Skin of body (tissue), 2 donors: ENCODE results near the gene MCEE. TPM values are rescaled to one million over a fixed set of nuclear protein-coding genes. Genes with fewer than 3 reads are reported as not detected.
A peak's percentile ranks its signal among the peaks of the same experiment; 100 is the strongest.
"Not testable (repeated sequence)": the region's sequence is repeated elsewhere in the genome, so short reads cannot be mapped to it uniquely, and the experiment has no call there.

ENCODE experiments used
- DNase-seq: peaks from one replicate; lab custom pipeline; 2025; lab: John Stamatoyannopoulos, UW
- total RNA-seq: library from RNA; depleted of rRNA; stranded (reverse); fragments of >200 nt; gene quantifications from one replicate; pipeline ENCODE4 v1.2.3, GENCODE V29; 2014

Gene MCEE
- total RNA-seq, 1 donor from 2014 or later, result 33.5 TPM

DNA sequence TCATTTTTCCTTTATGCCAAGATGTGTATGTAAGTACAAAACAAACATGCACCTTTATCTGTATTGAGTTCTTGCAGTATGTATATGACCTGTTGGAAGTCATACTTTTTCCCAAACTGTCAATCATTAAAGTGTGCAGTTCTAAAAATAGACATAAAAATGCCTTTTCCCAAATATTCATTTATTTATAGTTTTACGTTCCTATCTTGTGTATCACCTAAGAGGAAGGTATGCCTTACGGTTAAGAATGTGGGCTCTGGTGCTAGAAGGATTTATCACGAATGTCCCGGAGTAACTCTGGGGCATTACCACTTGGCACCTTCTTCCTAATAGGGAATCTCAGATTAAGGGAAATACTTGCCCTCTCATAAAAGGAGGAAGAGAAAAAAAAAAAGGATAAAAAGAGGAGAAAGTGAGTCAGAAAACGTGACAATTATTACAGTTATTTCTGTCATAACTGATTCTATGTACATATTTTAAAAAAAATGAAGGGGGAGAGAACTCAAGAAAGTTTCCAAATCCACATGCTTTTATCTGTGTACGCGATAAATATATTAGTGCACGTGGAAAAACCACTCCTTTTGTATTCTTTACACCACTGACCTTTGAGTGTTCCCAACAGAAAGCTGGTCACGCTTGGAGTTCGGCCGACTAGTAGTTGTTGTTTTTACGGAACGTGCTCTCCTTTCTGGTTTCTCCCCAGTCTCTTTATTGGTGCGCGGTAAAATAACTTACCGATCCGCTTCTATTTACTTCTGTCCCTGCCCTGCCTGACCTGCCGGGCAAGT lies 721 bp downstream of the MCEE start:
- peak; percentile 53 for DNase-seq

DNA sequence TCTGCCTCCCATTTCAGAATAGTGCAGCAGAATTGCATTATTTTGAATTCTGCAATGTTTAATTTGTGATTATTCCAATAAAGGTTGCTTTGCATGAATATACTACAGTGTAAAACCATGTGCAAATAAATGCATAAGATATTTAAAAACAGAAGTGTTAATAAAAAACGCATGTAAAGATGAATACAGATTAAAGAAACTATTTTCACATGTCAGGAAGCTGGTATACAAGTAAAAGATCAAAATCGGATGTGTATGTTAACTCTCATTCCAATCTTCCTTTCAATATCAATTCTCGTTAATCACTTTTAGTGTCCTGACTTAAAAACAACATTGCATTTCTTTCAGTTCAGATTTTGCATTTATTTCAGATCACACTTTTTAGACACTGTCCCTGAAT lies 3.1 kb downstream of the MCEE start:
- no peak for DNase-seq

- DNase-seq, result no peak
These were observed 4.3 kb downstream of the MCEE start for GRCh38 chr2:71125506-71126294.

DNA sequence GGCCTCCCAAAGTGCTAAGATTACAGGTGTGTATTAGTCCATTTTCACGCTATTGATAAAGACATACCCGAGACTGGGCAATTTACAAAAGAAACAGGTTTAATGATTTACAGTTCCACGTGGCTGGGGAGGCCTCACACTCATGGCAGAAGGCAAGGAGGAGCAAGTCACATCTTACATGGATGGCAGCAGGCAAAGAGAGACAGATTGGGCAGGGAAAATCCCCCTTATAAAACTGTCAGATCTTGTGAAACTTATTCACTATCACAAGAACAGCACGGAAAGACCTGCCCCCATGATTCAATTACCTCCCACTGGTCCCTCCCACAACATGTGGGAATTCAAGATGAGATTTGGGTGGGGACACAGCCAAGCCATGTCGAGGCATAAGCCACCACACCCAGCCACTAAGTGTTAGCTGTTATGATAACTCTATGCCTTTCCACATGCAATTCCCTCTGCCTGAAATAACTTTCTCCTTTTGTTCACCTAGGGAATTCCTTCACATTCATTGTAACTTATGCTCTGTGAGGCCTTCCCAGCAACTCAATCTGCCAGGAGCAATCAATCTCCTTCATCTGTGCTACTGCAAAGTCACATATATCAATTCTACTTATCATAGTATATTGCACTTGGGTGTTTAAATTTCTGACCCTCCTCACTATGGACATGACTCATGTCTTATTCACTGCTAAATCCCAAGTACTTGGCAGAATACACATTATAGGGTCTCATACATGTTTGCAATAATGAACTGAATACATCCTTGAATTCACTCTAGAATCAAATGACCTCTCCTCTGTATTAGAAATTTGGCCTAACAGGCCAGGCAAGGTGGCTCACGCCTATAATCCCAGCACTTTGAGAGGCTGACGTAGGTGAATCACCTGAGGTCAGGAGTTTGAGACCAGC lies 7.4 kb downstream of the MCEE start:
- no peak for DNase-seq

GRCh38 chr2:71121479-71121878 lies 8.6 kb downstream of the MCEE start:
- DNase-seq, result no peak

GRCh38 chr2:71120195-71120594 lies 9.8 kb downstream of the MCEE start:
- no peak for DNase-seq

DNA sequence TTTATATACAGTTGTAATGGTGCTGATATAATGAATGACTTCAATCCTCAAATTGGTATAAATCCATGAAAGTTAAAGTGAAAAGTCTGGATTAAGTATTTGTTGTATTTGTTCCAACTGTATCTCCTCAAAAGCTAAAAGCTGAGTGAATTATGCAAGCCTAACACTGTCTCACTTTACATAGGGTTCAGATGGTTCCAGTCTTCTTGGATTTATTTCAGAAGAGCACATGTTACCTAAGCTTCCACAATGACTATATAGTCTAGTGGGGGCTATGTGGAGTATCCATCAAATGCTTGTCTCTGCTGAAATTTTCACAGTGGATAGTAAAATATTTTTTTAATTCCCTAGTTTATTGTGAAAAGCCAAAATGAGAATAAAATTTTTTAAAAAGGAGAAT lies 13.0 kb downstream of the MCEE start:
- DNase-seq, result no peak

DNA sequence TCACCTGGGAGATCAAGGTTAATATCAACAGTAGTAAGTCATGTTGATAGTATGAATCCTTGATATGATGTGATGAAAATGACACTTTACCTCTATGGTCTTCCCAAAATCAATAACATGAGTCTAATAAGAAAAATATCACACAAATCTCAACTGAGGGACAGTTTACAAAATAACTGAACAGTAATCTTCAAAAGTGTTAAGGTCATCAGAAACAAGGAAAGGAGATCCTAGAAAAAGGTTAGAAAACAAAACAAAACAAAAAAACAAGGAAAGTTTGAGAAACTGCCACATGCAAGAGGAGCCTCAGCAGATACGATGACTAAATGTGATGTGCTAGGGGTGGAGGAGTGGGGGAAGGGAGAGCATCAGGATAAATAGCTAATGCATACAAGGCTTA lies 16.2 kb downstream of the MCEE start:
- DNase-seq, result no peak

DNA sequence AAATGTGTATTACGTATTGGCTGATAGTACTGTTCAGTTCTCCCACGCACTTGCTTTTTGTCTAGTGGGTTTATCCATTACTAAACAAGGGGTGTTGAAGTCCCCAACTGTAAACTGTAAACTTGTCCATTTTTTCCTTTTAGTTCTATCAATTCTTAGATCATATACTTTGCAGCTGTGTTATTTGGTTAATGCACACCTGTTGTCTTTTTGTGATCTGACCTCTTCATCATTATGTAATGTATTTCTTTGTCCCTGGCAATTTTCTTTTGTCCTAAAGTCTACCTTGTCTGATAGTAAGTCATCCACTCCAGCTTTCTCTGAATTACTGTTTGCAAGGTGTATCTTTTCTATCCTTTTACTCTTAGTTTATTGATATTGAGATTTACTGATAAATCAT lies 21.9 kb downstream of the MCEE start:
- no peak for DNase-seq

DNA sequence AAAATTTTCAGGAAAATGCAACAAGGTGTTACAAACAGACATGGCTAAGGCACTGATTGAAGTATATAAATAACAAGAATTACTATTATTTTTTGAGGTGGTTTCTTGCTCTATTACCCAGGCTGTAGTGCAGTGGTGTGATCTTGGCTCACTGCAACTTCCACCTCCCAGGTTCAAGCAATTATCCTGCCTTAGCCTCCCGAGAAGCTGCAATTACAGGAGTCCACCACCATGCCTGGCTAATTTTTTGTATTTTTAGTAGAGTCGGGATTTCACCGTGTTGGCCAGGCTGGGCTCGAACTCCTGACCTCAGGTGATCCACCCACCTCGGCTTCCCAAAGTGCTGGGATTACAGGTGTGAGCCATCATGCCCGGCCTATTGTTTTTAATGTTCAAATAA lies 23.6 kb downstream of the MCEE start:
- not testable (repeated sequence) for DNase-seq

- no peak for DNase-seq
These were observed 26.2 kb downstream of the MCEE start for GRCh38 chr2:71103809-71104208.

GRCh38 chr2:71102981-71103681 lies 26.9 kb downstream of the MCEE start:
- DNase-seq, result no peak

GRCh38 chr2:71101656-71102055 lies 28.4 kb downstream of the MCEE start:
- DNase-seq, result no peak

GRCh38 chr2:71100195-71100964 lies 29.6 kb downstream of the MCEE start:
- no peak for DNase-seq

DNA sequence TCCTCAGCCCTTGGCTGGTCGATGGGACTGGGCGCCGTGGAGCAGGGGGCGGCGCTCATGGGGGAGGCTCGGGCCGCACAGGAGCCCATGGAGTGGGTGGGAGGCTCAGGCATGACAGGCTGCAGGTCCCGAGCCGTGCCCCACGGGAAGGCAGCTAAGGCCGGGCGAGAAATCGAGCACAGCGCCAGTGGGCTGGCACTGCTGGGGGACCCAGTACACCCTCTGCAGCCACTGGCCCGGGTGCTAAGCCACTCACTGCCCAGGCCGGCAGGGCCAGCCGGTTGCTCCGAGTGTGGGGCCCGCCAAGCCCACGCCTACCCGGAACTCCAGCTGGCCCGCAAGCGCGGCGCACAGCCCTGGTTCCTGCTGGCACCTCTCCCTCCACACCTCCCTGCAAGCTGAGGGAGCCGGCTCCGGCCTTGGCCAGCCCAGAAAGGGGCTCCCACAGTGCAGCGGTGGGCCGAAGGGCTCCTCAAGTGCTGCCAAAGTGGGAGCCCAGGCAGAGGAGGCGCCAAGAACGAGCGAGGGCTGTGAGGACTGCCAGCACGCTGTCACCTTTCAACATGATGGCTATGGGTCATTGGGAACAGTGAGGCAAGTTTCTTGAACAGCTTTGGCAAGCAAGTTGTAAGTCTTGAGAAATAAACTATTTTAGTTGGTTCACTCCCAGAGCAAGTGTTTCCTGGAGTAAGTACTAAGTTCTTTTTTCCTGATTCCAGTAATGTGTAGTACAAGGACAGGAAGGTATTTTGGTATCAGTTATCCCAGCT lies 37.4 kb downstream of the MCEE start:
- DNase-seq, result not testable (repeated sequence)

GRCh38 chr2:71091808-71092207 lies 38.2 kb downstream of the MCEE start:
- DNase-seq, result not testable (repeated sequence)

DNA sequence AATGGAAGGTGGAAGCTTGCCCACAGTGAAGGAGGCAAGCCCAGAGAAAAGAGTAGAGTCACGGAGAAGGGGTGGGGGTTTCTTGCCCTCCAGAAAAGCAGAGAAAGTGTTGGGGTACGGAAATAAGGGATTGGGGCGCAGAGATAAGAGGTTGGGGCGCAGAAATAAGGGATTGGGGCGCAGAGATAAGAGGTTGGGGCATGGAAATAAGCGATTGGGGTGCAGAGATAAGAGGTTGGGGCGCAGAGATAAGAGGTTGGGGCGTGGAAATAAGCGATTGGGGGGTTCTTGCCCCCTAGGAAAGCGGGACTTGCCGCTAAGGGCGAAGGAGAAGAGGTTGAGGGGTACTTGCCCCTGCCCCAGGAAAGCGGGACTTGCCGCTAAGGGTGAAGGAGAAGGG lies 40.6 kb downstream of the MCEE start:
- DNase-seq, result not testable (repeated sequence)

- not testable (repeated sequence) for DNase-seq
These were observed 44.6 kb downstream of the MCEE start for GRCh38 chr2:71085325-71086003.

GRCh38 chr2:71083752-71084312 lies 46.2 kb downstream of the MCEE start:
- DNase-seq, result not testable (repeated sequence)
